A549 (cell line): ENCODE data around the gene IGSF23. TPM values are rescaled to one million over a fixed set of nuclear protein-coding genes. Genes with fewer than 3 reads are reported as not detected.

Source experiments
- ATAC-seq, 2 experiments: fragments of 200-7000 bp in 1 of 2; fragments of >200 bp in 1 of 2; cut with Nextera tagmentation in 1 of 2; cut with Tn5 transposase in 1 of 2; 3 replicates each; pipeline versions ENCODE4 v1.8.0 to v1.9.1; 2018 to 2020; ENCODE audit warnings: mild to moderate bottlenecking in 1 of 2, moderate library complexity in 1 of 2
- CTCF ChIA-PET: fragments of 300-600 bp; sonication (Branson Sonifier 250); formaldehyde crosslinking; extraction: SDS; loops from one replicate; lab custom pipeline; 2021; ENCODE audit warnings: antibody characterized with exemption, inconsistent platforms; lab: Yijun Ruan, JAX
- POLR2A ChIA-PET: fragments of 350-600 bp; formaldehyde crosslinking; extraction: SDS; loops from one replicate; lab custom pipeline; 2021; ENCODE audit warnings: antibody characterized with exemption, inconsistent platforms; lab: Yijun Ruan, JAX
- DNase-seq, 2 experiments: peaks; one replicate each; pipeline versions ENCODE4 v3.0.0 to v3.0.0-alpha.2; 2011 to 2016; ENCODE audit warnings: low read depth in 1 of 2, low spot score in 1 of 2
- FAIRE-seq: peaks from 2 replicates; lab custom pipeline; 2011; peaks lifted over from hg19 to GRCh38; lab: Jason Lieb, UNC
- H3K27ac ChIP-seq, 2 experiments: fragments of >200 bp; sonication (Bioruptor Twin); formaldehyde crosslinking; 3 replicates each; pipeline ENCODE4 v1.5.1; 2016 to 2017
- H3K4me1 ChIP-seq: fragments of >200 bp; sonication (Bioruptor Twin); formaldehyde crosslinking; 3 replicates; pipeline ENCODE4 v1.6.1; 2016
- H3K4me2 ChIP-seq: fragments of >200 bp; sonication (Bioruptor Twin); formaldehyde crosslinking; 3 replicates; pipeline ENCODE4 v1.6.1; 2016
- H3K4me3 ChIP-seq: fragments of >200 bp; sonication (Bioruptor Twin); formaldehyde crosslinking; 3 replicates; pipeline ENCODE4 v1.5.1; 2016
- H3K9me3 ChIP-seq: fragments of >200 bp; sonication (Bioruptor Twin); formaldehyde crosslinking; 3 replicates; pipeline ENCODE4 v1.6.1; 2016
- BHLHE40 ChIP-seq: IDR thresholded peaks from 2 replicates; pipeline ENCODE4 v1.6.1; 2012; ENCODE audit warnings: low read depth, low read length, inconsistent platforms
- CBX2 ChIP-seq: fragments of 200-600 bp; sonication (generic); IDR thresholded peaks from 2 replicates; pipeline ENCODE4 v1.6.1; 2016; ENCODE audit warnings: low read depth, mild to moderate bottlenecking, borderline replicate concordance
- CBX8 ChIP-seq: fragments of 200-600 bp; sonication (generic); IDR thresholded peaks from 2 replicates; pipeline ENCODE4 v1.6.1; 2016
- CEBPB ChIP-seq, 2 experiments: fragments of >200 bp in 1 of 2; sonication (Bioruptor Twin) in 1 of 2; formaldehyde crosslinking in 1 of 2; IDR thresholded peaks; 2 replicates each; pipeline ENCODE4 v1.6.1; 2012 to 2016
- EP300 ChIP-seq, 2 experiments: fragments of >200 bp; sonication (Bioruptor Twin); formaldehyde crosslinking; IDR thresholded peaks; 2 replicates in 1 of 2; 3 replicates in 1 of 2; pipeline ENCODE4 v1.6.1; 2016 to 2017
- FOSB ChIP-seq: fragments of 250-450 bp; sonication (Bioruptor Pico); IDR thresholded peaks from 2 replicates; pipeline ENCODE4 v1.5.0; 2020; ENCODE audit warnings: mild to moderate bottlenecking, moderate library complexity
- FOXS1 ChIP-seq: fragments of 250-450 bp; sonication (Bioruptor Pico); IDR thresholded peaks from 2 replicates; pipeline ENCODE4 v1.5.0; 2020; ENCODE audit warnings: mild to moderate bottlenecking, moderate library complexity
- HDAC2 ChIP-seq: fragments of 200-600 bp; sonication (generic); IDR thresholded peaks from 2 replicates; pipeline ENCODE4 v1.6.1; 2016
- HMGXB4 ChIP-seq: fragments of 250-450 bp; sonication (Bioruptor Pico); IDR thresholded peaks from 2 replicates; pipeline ENCODE4 v1.5.0; 2021; ENCODE audit warnings: mild to moderate bottlenecking, moderate library complexity, borderline replicate concordance
- HOXB13 ChIP-seq: fragments of 250-450 bp; sonication (Bioruptor Pico); IDR thresholded peaks from 2 replicates; pipeline ENCODE4 v1.5.0; 2020; ENCODE audit warnings: low read depth, mild to moderate bottlenecking, moderate library complexity
- HOXB5 ChIP-seq: fragments of 250-450 bp; sonication (Bioruptor Pico); IDR thresholded peaks from 2 replicates; pipeline ENCODE4 v1.5.0; 2020; ENCODE audit warnings: mild to moderate bottlenecking, moderate library complexity
- JUNB ChIP-seq: fragments of >200 bp; sonication (Bioruptor Twin); formaldehyde crosslinking; IDR thresholded peaks from 2 replicates; pipeline ENCODE4 v1.6.1; 2016
- KDM1A ChIP-seq: fragments of 200-600 bp; sonication (generic); IDR thresholded peaks from 2 replicates; pipeline ENCODE4 v1.6.1; 2016; ENCODE audit warnings: low read depth, mild to moderate bottlenecking
- MAFK ChIP-seq: fragments of 450-650 bp; IDR thresholded peaks from 2 replicates; pipeline ENCODE4 v1.6.1; 2014; ENCODE audit not compliant: partially characterized antibody
- MAX ChIP-seq: IDR thresholded peaks from 2 replicates; pipeline ENCODE4 v1.6.1; 2012
- MYC ChIP-seq: IDR thresholded peaks from 2 replicates; pipeline ENCODE4 v1.6.1; 2012; ENCODE audit warnings: mild to moderate bottlenecking, inconsistent platforms, low read length, improper control_type of control experiment, borderline replicate concordance
- NR3C1 ChIP-seq: fragments of >200 bp; sonication (Bioruptor Twin); formaldehyde crosslinking; IDR thresholded peaks from 3 replicates; pipeline ENCODE4 v1.6.1; 2017
- PHF8 ChIP-seq: fragments of 200-600 bp; sonication (generic); IDR thresholded peaks from 2 replicates; pipeline ENCODE4 v1.6.1; 2016; ENCODE audit warnings: low read depth, mild to moderate bottlenecking, antibody characterized with exemption, moderate library complexity, borderline replicate concordance
- POLR2A ChIP-seq: IDR thresholded peaks from 2 replicates; pipeline ENCODE4 v1.6.1; 2012; ENCODE audit warnings: mild to moderate bottlenecking, low read length
- POLR2AphosphoS2 ChIP-seq: conservative IDR thresholded peaks from 2 replicates; pipeline ENCODE4 v1.6.1; 2012; ENCODE audit warnings: low read length, improper control_type of control experiment, inconsistent platforms
- RARB ChIP-seq: fragments of 250-450 bp; sonication (Bioruptor Pico); IDR thresholded peaks from 2 replicates; pipeline ENCODE4 v1.8.0; 2021; ENCODE audit warnings: mild to moderate bottlenecking, moderate library complexity
- SMC3 ChIP-seq: fragments of >200 bp; sonication (Bioruptor Twin); formaldehyde crosslinking; IDR thresholded peaks from 3 replicates; pipeline ENCODE4 v1.6.1; 2018; ENCODE audit warnings: inconsistent platforms
- TP53 ChIP-seq: fragments of 250-450 bp; sonication (Bioruptor Pico); IDR thresholded peaks from 2 replicates; pipeline ENCODE4 v1.5.0; 2021; ENCODE audit warnings: mild to moderate bottlenecking, moderate library complexity
- ZC3H11A ChIP-seq: fragments of 450-650 bp; IDR thresholded peaks from 2 replicates; pipeline ENCODE4 v1.6.1; 2014; ENCODE audit warnings: antibody characterized with exemption, mild to moderate bottlenecking
- ZFP36 ChIP-seq: fragments of 450-650 bp; IDR thresholded peaks from 2 replicates; pipeline ENCODE4 v1.6.1; 2014; ENCODE audit warnings: borderline replicate concordance; ENCODE audit not compliant: partially characterized antibody
- WGBS: methylation state at CpG from one replicate; pipeline ENCODE4 v1.1.6; 2017; ENCODE audit errors: missing lambda C conversion rate; 5-methylcytosine and 5-hydroxymethylcytosine counted together
- polyA plus RNA-seq, 4 experiments: library from polyadenylated mRNA; depleted of rRNA in 3 of 4; stranded (reverse); fragments of >200 nt; fragmentation: RNase III in 1 of 4; extraction: RNeasy Plus Mini Kit Qiagen cat#74134 plus additional on column Dnase treatment in 1 of 4; gene quantifications; 2 replicates in 3 of 4; 3 replicates in 1 of 4; pipeline ENCODE4 v1.2.3, GENCODE V29; 2011 to 2017
- TF ChIP-seq, protein P1 (sequence below): fragments of 450-650 bp; IDR thresholded peaks from 2 replicates; pipeline ENCODE4 v1.6.1; 2014; ENCODE audit warnings: antibody characterized with exemption

The IGSF23 gene
- polyA plus RNA-seq, 2 of the 4 experiments (the other 2 are of a cell fraction): 0.14 to 0.35 TPM

GRCh38 chr19:44617110-44617880 is 3.9 kb downstream of the IGSF23 start:
- FAIRE-seq (no peak), DNase-seq (no peak), ATAC-seq (peak in 1 of 2 experiments; percentile 11; a peak in 1 of 6 replicates)
- TF ChIP-seq EP300 (IDR thresholded peaks at IDR 0.05) (no peak), CBX8 (no peak), MAFK (no peak), CEBPB (IDR thresholded peaks at IDR 0.05) (no peak), ZC3H11A (no peak), BHLHE40 (no peak), HOXB13 (CRISPR knock-in tag) (no peak), POLR2AphosphoS2 (no peak)
- ChIA-PET CTCF (interaction anchor here (0.7 to 12.5 kb wide), 10 partner anchors 14 to 153 kb away, joined by 3 to 115 read pairs (median 4); no protein-coding TSS in a partner anchor), POLR2A (interaction anchor here (0.9 kb wide), 1 partner anchor 13 kb away, joined by 3 read pairs; no protein-coding TSS in a partner anchor)
- H3K9me3 ChIP-seq: no peaks in the 10 kb centered on the region
- WGBS: 71% methylated on average over 8 of the region's 8 CpGs
- peak overlapping the region in 1 of 2 experiments; percentile 57; a peak in 3 of 6 replicates for H3K27ac ChIP-seq
- H3K4me1 ChIP-seq: peaks cover 15% of the 10 kb centered on the region; the same call in 2 of the 3 replicates
- no peak overlapping the region; the same call in 2 of the 3 replicates for H3K4me2 ChIP-seq
- H3K4me3 ChIP-seq: no peak overlapping the region

- POLR2A ChIA-PET: no interaction called here
- H3K27ac ChIP-seq: no peak overlapping the region
- H3K4me2 ChIP-seq: no peak overlapping the region
- H3K4me1 ChIP-seq: peaks cover 27% of the 10 kb centered on the region; the same call in 2 of the 3 replicates
- TF ChIP-seq POLR2AphosphoS2 (no peak), SMC3 (no peak), HDAC2 (no peak)
- TF ChIP-seq, protein P1, sequence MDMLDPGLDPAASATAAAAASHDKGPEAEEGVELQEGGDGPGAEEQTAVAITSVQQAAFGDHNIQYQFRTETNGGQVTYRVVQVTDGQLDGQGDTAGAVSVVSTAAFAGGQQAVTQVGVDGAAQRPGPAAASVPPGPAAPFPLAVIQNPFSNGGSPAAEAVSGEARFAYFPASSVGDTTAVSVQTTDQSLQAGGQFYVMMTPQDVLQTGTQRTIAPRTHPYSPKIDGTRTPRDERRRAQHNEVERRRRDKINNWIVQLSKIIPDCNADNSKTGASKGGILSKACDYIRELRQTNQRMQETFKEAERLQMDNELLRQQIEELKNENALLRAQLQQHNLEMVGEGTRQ: 0 out of 2 replicates have a peak, but pooled peaks have one; percentile 46
- TF ChIP-seq, all 56 proteins: peak for 1
- FAIRE-seq (peak; percentile 7), ATAC-seq (no peak), DNase-seq (no peak)
- Histone ChIP-seq H3K4me3 (no peak overlapping the region), H3K9me3 (no peaks in the 10 kb centered on the region)
- CTCF ChIA-PET: interaction anchor here (0.5 to 12.5 kb wide), 6 partner anchors 9 to 42 kb away, joined by 3 to 115 read pairs (median 4); no protein-coding TSS in a partner anchor
- 74% methylated on average over 7 of the region's 7 CpGs for WGBS
These were observed 5.4 kb downstream of the IGSF23 start for GRCh38 chr19:44618640-44619357.

DNA sequence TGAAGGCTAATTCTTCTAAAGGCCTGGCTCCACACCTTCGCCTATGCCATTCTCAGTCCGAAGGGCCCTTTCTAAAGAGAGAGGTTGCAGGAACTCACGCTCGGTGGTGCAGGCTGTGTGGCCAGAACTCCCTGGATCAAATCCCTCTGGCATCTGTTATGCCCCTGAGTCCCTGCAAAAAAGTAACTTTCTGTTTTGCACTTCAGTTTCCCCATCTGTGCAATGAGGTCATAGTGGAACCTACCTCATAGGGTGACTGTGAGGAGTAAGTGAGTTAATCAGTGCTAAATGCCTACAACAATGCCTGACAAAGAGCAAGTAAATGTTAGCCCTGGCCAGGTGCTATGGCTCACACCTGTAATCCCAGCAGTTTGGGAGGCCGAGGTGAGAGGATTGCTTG is 7.3 kb downstream of the IGSF23 start:
- Histone ChIP-seq H3K9me3 (no peaks in the 10 kb centered on the region), H3K4me3 (no peak overlapping the region), H3K4me1 (peaks cover 36% of the 10 kb centered on the region), H3K27ac (peak overlapping the region in 1 of 2 experiments; percentile 37; a peak in 2 of 6 replicates), H3K4me2 (no peak overlapping the region)
- FAIRE-seq (peak; percentile 46), DNase-seq (no peak), ATAC-seq (no peak)
- 84% methylated on average over 5 of the region's 5 CpGs for WGBS
- ChIA-PET CTCF (interaction anchor here (0.8 to 12.4 kb wide), 4 partner anchors 9 to 151 kb away, joined by 3 to 103 read pairs (median 6); partner anchors contain the start of gene IGSF23), POLR2A (no interaction called here)
- TF ChIP-seq MAFK (no peak), MAX (no peak), KDM1A (no peak), MYC (no peak), FOXS1 (no peak), PHF8 (no peak), POLR2A (no peak), TP53 (CRISPR knock-in tag) (no peak), HOXB5 (no peak), JUNB (no peak), RARB (CRISPR knock-in tag) (no peak), CBX8 (no peak), FOSB (no peak), ZFP36 (no peak), NR3C1 (no peak), HMGXB4 (CRISPR knock-in tag) (no peak), CBX2 (no peak)
